Measurements from ENCODE around the gene RYR3. TPM values are rescaled to one million over a fixed set of nuclear protein-coding genes. Genes with fewer than 3 reads are reported as not detected.

Gene RYR3
- total RNA-seq, 1 donor from 2014 or later = 0.07 TPM

- H3K36me3 Mint-ChIP-seq (ENCODE audit: low read depth) = no peaks in the 10 kb centered on the region
- H3K27ac Mint-ChIP-seq (ENCODE audit: unreplicated experiment) = no peak overlapping the region
- no peaks in the 10 kb centered on the region for H3K4me1 Mint-ChIP-seq (ENCODE audit: low read depth)
- H3K4me3 Mint-ChIP-seq (ENCODE audit: unreplicated experiment) = no peak overlapping the region
- no peaks in the 10 kb centered on the region for H3K9me3 Mint-ChIP-seq (ENCODE audit: low read depth)
- no peak for TF ChIP-seq CTCF (IDR thresholded peaks at IDR 0.05)
- no peak for DNase-seq (ENCODE audit: low spot score)
- H3K27me3 Mint-ChIP-seq (ENCODE audit: low read depth) = peaks cover 31% of the 10 kb centered on the region
Measured at GRCh38 chr15:33773969-33774368, 463.2 kb downstream of the RYR3 start.

GRCh38 chr15:33778852-33779251, 468.1 kb downstream of the RYR3 start:
- no peaks in the 10 kb centered on the region for H3K36me3 Mint-ChIP-seq (ENCODE audit: low read depth)
- H3K4me3 Mint-ChIP-seq (ENCODE audit: unreplicated experiment) = no peak overlapping the region
- peaks cover 26% of the 10 kb centered on the region for H3K27me3 Mint-ChIP-seq (ENCODE audit: low read depth)
- H3K4me1 Mint-ChIP-seq (ENCODE audit: low read depth) = no peaks in the 10 kb centered on the region
- DNase-seq (ENCODE audit: low spot score) = no peak
- no peak overlapping the region for H3K27ac Mint-ChIP-seq (ENCODE audit: unreplicated experiment)
- H3K9me3 Mint-ChIP-seq (ENCODE audit: low read depth) = no peaks in the 10 kb centered on the region
- TF ChIP-seq CTCF (IDR thresholded peaks at IDR 0.05) = no peak

GRCh38 chr15:33780011-33780768, 469.4 kb downstream of the RYR3 start:
- no peaks in the 10 kb centered on the region for H3K36me3 Mint-ChIP-seq (ENCODE audit: low read depth)
- no peak overlapping the region for H3K4me3 Mint-ChIP-seq (ENCODE audit: unreplicated experiment)
- H3K27me3 Mint-ChIP-seq (ENCODE audit: low read depth) = peaks cover 20% of the 10 kb centered on the region
- H3K9me3 Mint-ChIP-seq (ENCODE audit: low read depth) = no peaks in the 10 kb centered on the region
- DNase-seq (ENCODE audit: low spot score) = no peak
- H3K4me1 Mint-ChIP-seq (ENCODE audit: low read depth) = no peaks in the 10 kb centered on the region
- no peak for TF ChIP-seq CTCF (IDR thresholded peaks at IDR 0.05)
- no peak overlapping the region for H3K27ac Mint-ChIP-seq (ENCODE audit: unreplicated experiment)

GRCh38 chr15:33782966-33783365, 472.2 kb downstream of the RYR3 start:
- no peak for DNase-seq (ENCODE audit: low spot score)
- Mint-ChIP-seq H3K4me1 (ENCODE audit: low read depth) (no peaks in the 10 kb centered on the region), H3K4me3 (ENCODE audit: unreplicated experiment) (no peak overlapping the region), H3K36me3 (ENCODE audit: low read depth) (no peaks in the 10 kb centered on the region), H3K27me3 (ENCODE audit: low read depth) (peaks cover 8% of the 10 kb centered on the region), H3K9me3 (ENCODE audit: low read depth) (no peaks in the 10 kb centered on the region), H3K27ac (ENCODE audit: unreplicated experiment) (no peak overlapping the region)
- no peak for TF ChIP-seq CTCF (IDR thresholded peaks at IDR 0.05)

GRCh38 chr15:33785366-33785765, 474.6 kb downstream of the RYR3 start:
- Mint-ChIP-seq H3K36me3 (ENCODE audit: low read depth) (no peaks in the 10 kb centered on the region), H3K9me3 (ENCODE audit: low read depth) (no peaks in the 10 kb centered on the region), H3K27ac (ENCODE audit: unreplicated experiment) (no peak overlapping the region), H3K27me3 (ENCODE audit: low read depth) (peaks cover 8% of the 10 kb centered on the region), H3K4me1 (ENCODE audit: low read depth) (peaks cover 6% of the 10 kb centered on the region), H3K4me3 (ENCODE audit: unreplicated experiment) (no peak overlapping the region)
- no peak for DNase-seq (ENCODE audit: low spot score)
- TF ChIP-seq CTCF (IDR thresholded peaks at IDR 0.05) = no peak

All from chondrocyte (in vitro differentiated cells).